Measurements from ENCODE around the gene COQ8A.

The COQ8A gene

GRCh38 chr1:226903819-226904716, 36.0 kb upstream of the COQ8A start:
- H3K4me1 ChIP-seq (ENCODE audit: insufficient read depth, low read length): no peaks in the 10 kb centered on the region
- no peaks in the 10 kb centered on the region for H3K27me3 ChIP-seq (ENCODE audit: insufficient read depth, low read length)
- H3K9ac ChIP-seq (ENCODE audit: low read depth, low read length): no peak overlapping the region
- no peak overlapping the region for H3K4me3 ChIP-seq (ENCODE audit: low read length)
- H3K27ac ChIP-seq (ENCODE audit: low read length): no peak overlapping the region
- peaks cover 13% of the 10 kb centered on the region; the same call in 1 of the 2 replicates for H3K36me3 ChIP-seq (ENCODE audit: insufficient read depth, low read depth, low read length)
- H3K9me3 ChIP-seq (ENCODE audit: insufficient read depth, low read depth, low read length): no peaks in the 10 kb centered on the region

- H3K4me3 ChIP-seq (ENCODE audit: low read length): no peak overlapping the region
- no peaks in the 10 kb centered on the region for H3K27me3 ChIP-seq (ENCODE audit: insufficient read depth, low read length)
- H3K4me1 ChIP-seq (ENCODE audit: insufficient read depth, low read length): no peaks in the 10 kb centered on the region
- H3K27ac ChIP-seq (ENCODE audit: low read length): no peak overlapping the region
- no peaks in the 10 kb centered on the region for H3K9me3 ChIP-seq (ENCODE audit: insufficient read depth, low read depth, low read length)
- peaks cover 7% of the 10 kb centered on the region; the same call in 1 of the 2 replicates for H3K36me3 ChIP-seq (ENCODE audit: insufficient read depth, low read depth, low read length)
- no peak overlapping the region for H3K9ac ChIP-seq (ENCODE audit: low read depth, low read length)
Measured at GRCh38 chr1:226904772-226905171, 35.3 kb upstream of the COQ8A start.

GRCh38 chr1:226908419-226908818, 31.7 kb upstream of the COQ8A start:
- Histone ChIP-seq H3K4me3 (ENCODE audit: low read length) (no peak overlapping the region), H3K36me3 (ENCODE audit: insufficient read depth, low read depth, low read length) (peaks cover under 1% of the 10 kb centered on the region)

GRCh38 chr1:226908913-226909312, 31.2 kb upstream of the COQ8A start:
- H3K4me1 ChIP-seq (ENCODE audit: insufficient read depth, low read length): no peaks in the 10 kb centered on the region
- no peaks in the 10 kb centered on the region for H3K9me3 ChIP-seq (ENCODE audit: insufficient read depth, low read depth, low read length)
- no peaks in the 10 kb centered on the region for H3K27me3 ChIP-seq (ENCODE audit: insufficient read depth, low read length)
- H3K4me3 ChIP-seq (ENCODE audit: low read length): no peak overlapping the region
- no peaks in the 10 kb centered on the region; the same call in 1 of the 2 replicates for H3K36me3 ChIP-seq (ENCODE audit: insufficient read depth, low read depth, low read length)
- no peak overlapping the region for H3K9ac ChIP-seq (ENCODE audit: low read depth, low read length)
- H3K27ac ChIP-seq (ENCODE audit: low read length): no peak overlapping the region

More at GRCh38 chr1:226908419-226908818, 31.7 kb upstream of the COQ8A start:
- H3K27ac ChIP-seq (ENCODE audit: low read length): no peak overlapping the region
- no peaks in the 10 kb centered on the region for H3K4me1 ChIP-seq (ENCODE audit: insufficient read depth, low read length)
- no peak overlapping the region for H3K9ac ChIP-seq (ENCODE audit: low read depth, low read length)
- no peaks in the 10 kb centered on the region for H3K9me3 ChIP-seq (ENCODE audit: insufficient read depth, low read depth, low read length)
- no peaks in the 10 kb centered on the region for H3K27me3 ChIP-seq (ENCODE audit: insufficient read depth, low read length)

- Histone ChIP-seq H3K9me3 (ENCODE audit: insufficient read depth, low read depth, low read length) (no peaks in the 10 kb centered on the region), H3K27ac (ENCODE audit: low read length) (no peak overlapping the region), H3K4me3 (ENCODE audit: low read length) (no peak overlapping the region), H3K36me3 (ENCODE audit: insufficient read depth, low read depth, low read length) (no peaks in the 10 kb centered on the region; the same call in 1 of the 2 replicates), H3K4me1 (ENCODE audit: insufficient read depth, low read length) (no peaks in the 10 kb centered on the region), H3K27me3 (ENCODE audit: insufficient read depth, low read length) (no peaks in the 10 kb centered on the region), H3K9ac (ENCODE audit: low read depth, low read length) (no peak overlapping the region)
Measured at GRCh38 chr1:226912587-226913176, 27.4 kb upstream of the COQ8A start.

GRCh38 chr1:226915672-226915995, 24.5 kb upstream of the COQ8A start:
- no peaks in the 10 kb centered on the region for H3K4me1 ChIP-seq (ENCODE audit: insufficient read depth, low read length)
- no peaks in the 10 kb centered on the region for H3K36me3 ChIP-seq (ENCODE audit: insufficient read depth, low read depth, low read length)
- no peak overlapping the region for H3K27ac ChIP-seq (ENCODE audit: low read length)
- no peaks in the 10 kb centered on the region for H3K27me3 ChIP-seq (ENCODE audit: insufficient read depth, low read length)
- H3K9ac ChIP-seq (ENCODE audit: low read depth, low read length): no peak overlapping the region
- H3K9me3 ChIP-seq (ENCODE audit: insufficient read depth, low read depth, low read length): no peaks in the 10 kb centered on the region
- no peak overlapping the region for H3K4me3 ChIP-seq (ENCODE audit: low read length)

GRCh38 chr1:226916497-226916896, 23.6 kb upstream of the COQ8A start:
- no peak overlapping the region for H3K9ac ChIP-seq (ENCODE audit: low read depth, low read length)
- no peak overlapping the region for H3K4me3 ChIP-seq (ENCODE audit: low read length)
- H3K4me1 ChIP-seq (ENCODE audit: insufficient read depth, low read length): no peaks in the 10 kb centered on the region
- no peaks in the 10 kb centered on the region for H3K27me3 ChIP-seq (ENCODE audit: insufficient read depth, low read length)
- H3K36me3 ChIP-seq (ENCODE audit: insufficient read depth, low read depth, low read length): no peaks in the 10 kb centered on the region
- H3K27ac ChIP-seq (ENCODE audit: low read length): no peak overlapping the region
- H3K9me3 ChIP-seq (ENCODE audit: insufficient read depth, low read depth, low read length): no peaks in the 10 kb centered on the region

GRCh38 chr1:226919587-226919986, 20.5 kb upstream of the COQ8A start:
- no peak overlapping the region for H3K9ac ChIP-seq (ENCODE audit: low read depth, low read length)
- no peaks in the 10 kb centered on the region for H3K4me1 ChIP-seq (ENCODE audit: insufficient read depth, low read length)
- no peak overlapping the region for H3K4me3 ChIP-seq (ENCODE audit: low read length)
- no peak overlapping the region for H3K27ac ChIP-seq (ENCODE audit: low read length)
- H3K27me3 ChIP-seq (ENCODE audit: insufficient read depth, low read length): no peaks in the 10 kb centered on the region
- H3K9me3 ChIP-seq (ENCODE audit: insufficient read depth, low read depth, low read length): no peaks in the 10 kb centered on the region
- H3K36me3 ChIP-seq (ENCODE audit: insufficient read depth, low read depth, low read length): no peaks in the 10 kb centered on the region

- H3K9ac ChIP-seq (ENCODE audit: low read depth, low read length): no peak overlapping the region
Measured at GRCh38 chr1:226919995-226920394, 20.1 kb upstream of the COQ8A start.

GRCh38 chr1:226920446-226920894, 19.6 kb upstream of the COQ8A start:
- Histone ChIP-seq H3K27ac (ENCODE audit: low read length) (no peak overlapping the region), H3K4me3 (ENCODE audit: low read length) (no peak overlapping the region), H3K9ac (ENCODE audit: low read depth, low read length) (no peak overlapping the region), H3K9me3 (ENCODE audit: insufficient read depth, low read depth, low read length) (no peaks in the 10 kb centered on the region), H3K27me3 (ENCODE audit: insufficient read depth, low read length) (no peaks in the 10 kb centered on the region), H3K36me3 (ENCODE audit: insufficient read depth, low read depth, low read length) (no peaks in the 10 kb centered on the region), H3K4me1 (ENCODE audit: insufficient read depth, low read length) (no peaks in the 10 kb centered on the region)

More at GRCh38 chr1:226919995-226920394, 20.1 kb upstream of the COQ8A start:
- Histone ChIP-seq H3K27ac (ENCODE audit: low read length) (no peak overlapping the region), H3K36me3 (ENCODE audit: insufficient read depth, low read depth, low read length) (no peaks in the 10 kb centered on the region), H3K4me3 (ENCODE audit: low read length) (no peak overlapping the region), H3K9me3 (ENCODE audit: insufficient read depth, low read depth, low read length) (no peaks in the 10 kb centered on the region), H3K4me1 (ENCODE audit: insufficient read depth, low read length) (no peaks in the 10 kb centered on the region), H3K27me3 (ENCODE audit: insufficient read depth, low read length) (no peaks in the 10 kb centered on the region)

GRCh38 chr1:226921504-226921903, 18.6 kb upstream of the COQ8A start:
- H3K4me1 ChIP-seq (ENCODE audit: insufficient read depth, low read length): no peaks in the 10 kb centered on the region
- no peak overlapping the region for H3K4me3 ChIP-seq (ENCODE audit: low read length)
- no peak overlapping the region for H3K27ac ChIP-seq (ENCODE audit: low read length)
- no peaks in the 10 kb centered on the region for H3K36me3 ChIP-seq (ENCODE audit: insufficient read depth, low read depth, low read length)
- H3K27me3 ChIP-seq (ENCODE audit: insufficient read depth, low read length): no peaks in the 10 kb centered on the region
- H3K9ac ChIP-seq (ENCODE audit: low read depth, low read length): no peak overlapping the region
- H3K9me3 ChIP-seq (ENCODE audit: insufficient read depth, low read depth, low read length): no peaks in the 10 kb centered on the region

Data from iPS-20b (cell line).